GM12892 (cell line): ENCODE measurements around the gene GPR157.
A peak's percentile ranks its signal among the peaks of the same experiment; 100 is the strongest.
"Not testable (repeated sequence)": the region's sequence is repeated elsewhere in the genome, so short reads cannot be mapped to it uniquely, and the experiment has no call there.

ENCODE experiments used
- DNase-seq: peaks from one replicate; pipeline ENCODE4 v3.0.0; 2011; ENCODE audit not compliant: insufficient read length
- FAIRE-seq: peaks from 2 replicates; lab custom pipeline; 2011; peaks lifted over from hg19 to GRCh38; lab: Jason Lieb, UNC
- POLR2A ChIP-seq: IDR thresholded peaks from 2 replicates; pipeline ENCODE4 v1.6.1; 2011; ENCODE audit warnings: low read depth, low read length, control low read depth
- POLR2AphosphoS5 ChIP-seq: IDR thresholded peaks from 2 replicates; pipeline ENCODE4 v1.6.1; 2011; ENCODE audit warnings: low read depth, low read length, control low read depth
- TAF1 ChIP-seq: IDR thresholded peaks from 2 replicates; pipeline ENCODE4 v1.6.1; 2011; ENCODE audit warnings: low read depth, mild to moderate bottlenecking, control low read depth, low read length, borderline replicate concordance

GPR157 gene

DNA sequence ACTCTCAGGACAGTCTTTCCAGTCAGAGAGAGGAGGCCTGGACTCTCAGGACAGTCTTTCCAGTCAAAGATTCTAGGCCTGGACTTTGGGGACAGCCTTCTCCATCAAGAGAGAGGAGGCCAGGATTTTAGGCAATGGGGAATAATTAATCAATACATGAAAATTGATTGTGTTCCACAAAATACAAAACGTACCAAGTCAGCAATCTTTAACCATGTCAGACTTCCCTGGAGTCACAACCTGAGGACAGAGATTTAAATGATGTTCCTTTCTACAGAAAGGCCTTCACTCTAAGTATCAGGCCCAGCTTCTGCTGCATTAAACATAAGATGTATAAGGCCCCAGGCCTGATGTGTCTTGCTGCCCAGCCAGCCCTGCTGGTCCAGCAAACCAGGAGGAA is 27.0 kb upstream of the GPR157 start:
- TF ChIP-seq TAF1: no peak
- no peak for TF ChIP-seq POLR2A
- TF ChIP-seq POLR2AphosphoS5: no peak
- DNase-seq: no peak
- no peak for FAIRE-seq

DNA sequence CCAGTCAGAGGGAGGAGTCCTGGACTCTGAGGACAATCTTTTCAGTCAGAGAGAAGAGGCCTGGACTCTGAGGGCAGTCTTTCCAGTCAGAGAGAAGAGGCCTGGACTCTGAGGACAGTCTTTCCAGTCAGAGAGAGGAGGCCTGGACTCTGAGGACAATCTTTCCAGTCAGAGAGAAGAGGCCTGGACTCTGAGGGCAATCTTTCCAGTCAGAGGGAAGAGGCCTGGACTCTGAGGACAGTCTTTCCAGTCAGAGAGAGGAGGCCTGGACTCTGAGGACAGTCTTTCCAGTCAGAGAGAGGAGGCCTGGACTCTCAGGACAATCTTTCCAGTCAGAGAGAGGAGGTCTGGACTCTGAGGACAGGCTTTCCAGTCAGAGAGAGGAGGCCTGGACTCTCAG is 26.5 kb upstream of the GPR157 start:
- FAIRE-seq: not testable (repeated sequence)

DNA sequence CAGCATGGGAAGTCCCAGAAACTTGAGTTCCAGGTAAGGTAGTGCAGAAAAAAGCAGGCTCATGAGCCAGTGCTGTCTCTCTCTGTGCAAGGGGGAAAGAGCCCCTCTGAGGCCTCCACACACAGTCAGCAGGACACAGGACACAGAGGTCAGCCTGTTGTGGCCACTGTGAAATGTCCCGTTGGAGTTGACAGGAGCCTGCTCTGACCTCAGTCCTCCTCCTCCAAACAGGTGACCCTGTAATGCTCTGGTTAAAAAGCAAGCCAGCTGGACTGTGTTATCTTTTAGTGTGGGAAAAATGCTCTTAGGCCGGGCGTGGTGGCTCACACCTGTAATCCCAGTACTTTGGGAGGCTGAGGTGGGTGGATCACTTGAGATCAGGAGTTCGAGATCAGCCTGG is 24.2 kb upstream of the GPR157 start:
- DNase-seq: no peak
- TF ChIP-seq POLR2AphosphoS5 (no peak), POLR2A (no peak), TAF1 (no peak)
- FAIRE-seq: no peak

More for the DNA sequence above, 26.5 kb upstream of the GPR157 start:
- not testable (repeated sequence) for DNase-seq

DNA sequence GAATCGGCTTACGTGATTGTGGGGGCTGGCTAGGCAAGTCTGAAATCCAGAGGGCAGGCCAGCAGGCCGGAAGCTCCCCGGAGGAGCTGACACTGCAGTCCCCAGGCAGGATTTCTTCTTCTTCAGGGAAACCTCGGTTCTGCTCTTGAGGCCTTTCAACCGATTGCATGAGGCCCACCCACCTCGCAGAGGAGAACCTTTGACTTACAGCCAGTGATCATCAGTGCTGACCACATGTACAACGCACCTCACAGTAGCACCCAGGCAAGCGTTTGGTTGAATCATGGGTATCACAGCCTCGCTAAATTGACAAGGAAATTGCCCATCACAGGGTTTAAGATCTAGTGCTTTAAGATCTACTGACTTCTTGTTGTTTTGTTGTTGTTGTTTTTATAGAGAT is 23.6 kb upstream of the GPR157 start:
- FAIRE-seq (no peak), DNase-seq (no peak)
- TF ChIP-seq POLR2A (no peak), POLR2AphosphoS5 (no peak), TAF1 (no peak)

DNA sequence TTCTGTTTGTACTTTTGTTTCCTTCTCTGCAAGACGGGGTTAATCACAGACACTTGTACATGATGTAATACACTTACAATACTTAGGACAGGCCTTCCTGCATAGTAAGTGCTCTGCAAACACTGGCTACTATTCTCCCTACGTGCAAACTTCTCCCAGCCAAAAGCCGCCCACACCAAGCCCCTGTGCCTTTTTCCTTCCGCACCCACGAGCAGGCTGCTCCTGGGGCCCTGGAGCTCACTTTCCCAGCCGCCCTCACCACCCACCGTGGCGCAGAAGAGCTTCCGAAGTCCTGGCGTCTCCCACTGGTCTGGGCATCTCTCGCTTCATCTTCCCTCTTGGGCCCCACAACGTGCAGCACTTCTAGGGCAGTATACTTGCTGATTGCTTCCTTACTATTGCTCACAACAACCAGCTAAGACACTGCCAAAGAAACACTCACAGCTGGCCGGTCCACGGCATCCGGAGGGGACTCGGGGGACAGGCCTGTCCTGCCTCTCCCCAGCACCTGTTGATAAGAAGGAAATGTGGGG is 22.5 kb upstream of the GPR157 start:
- no peak for TF ChIP-seq TAF1
- DNase-seq (no peak), FAIRE-seq (no peak)

DNA sequence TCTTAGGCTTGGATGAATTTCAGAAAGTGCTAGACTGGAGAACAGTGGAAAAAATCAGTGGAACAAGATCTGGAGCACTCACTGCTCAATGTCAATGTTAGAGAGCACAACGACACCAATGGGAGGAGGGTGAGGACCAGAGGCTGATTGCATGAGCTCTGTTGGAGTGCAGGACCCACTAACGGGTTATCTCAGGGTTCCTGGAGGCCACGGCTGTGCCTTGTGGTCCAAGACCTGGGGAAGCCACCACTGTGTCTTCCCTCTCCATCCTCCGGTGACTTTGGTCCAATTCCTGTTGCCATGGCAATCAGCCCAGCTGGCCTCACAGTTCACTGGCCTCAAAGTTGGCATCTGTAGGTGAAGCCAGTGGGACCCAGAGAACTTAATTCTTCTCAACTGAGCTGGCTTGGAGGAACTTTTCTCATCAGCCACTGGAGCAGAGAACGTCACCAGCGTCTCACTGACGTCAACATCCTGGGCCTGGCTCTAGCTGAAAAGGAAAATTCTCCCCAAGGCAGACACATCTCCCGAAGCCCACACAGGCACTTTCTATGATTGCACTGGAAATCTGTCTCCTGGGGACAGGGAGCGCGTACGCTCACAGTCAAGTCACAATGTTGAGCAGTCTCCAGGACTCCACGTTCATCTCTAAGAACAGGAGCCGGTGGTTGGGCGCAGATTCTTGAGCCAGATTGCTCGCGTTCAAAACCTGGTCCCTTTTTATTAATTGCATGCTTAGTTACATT is 21.9 kb upstream of the GPR157 start:
- FAIRE-seq (no peak), DNase-seq (no peak)
- TF ChIP-seq POLR2A (no peak), POLR2AphosphoS5 (no peak), TAF1 (no peak)

DNA sequence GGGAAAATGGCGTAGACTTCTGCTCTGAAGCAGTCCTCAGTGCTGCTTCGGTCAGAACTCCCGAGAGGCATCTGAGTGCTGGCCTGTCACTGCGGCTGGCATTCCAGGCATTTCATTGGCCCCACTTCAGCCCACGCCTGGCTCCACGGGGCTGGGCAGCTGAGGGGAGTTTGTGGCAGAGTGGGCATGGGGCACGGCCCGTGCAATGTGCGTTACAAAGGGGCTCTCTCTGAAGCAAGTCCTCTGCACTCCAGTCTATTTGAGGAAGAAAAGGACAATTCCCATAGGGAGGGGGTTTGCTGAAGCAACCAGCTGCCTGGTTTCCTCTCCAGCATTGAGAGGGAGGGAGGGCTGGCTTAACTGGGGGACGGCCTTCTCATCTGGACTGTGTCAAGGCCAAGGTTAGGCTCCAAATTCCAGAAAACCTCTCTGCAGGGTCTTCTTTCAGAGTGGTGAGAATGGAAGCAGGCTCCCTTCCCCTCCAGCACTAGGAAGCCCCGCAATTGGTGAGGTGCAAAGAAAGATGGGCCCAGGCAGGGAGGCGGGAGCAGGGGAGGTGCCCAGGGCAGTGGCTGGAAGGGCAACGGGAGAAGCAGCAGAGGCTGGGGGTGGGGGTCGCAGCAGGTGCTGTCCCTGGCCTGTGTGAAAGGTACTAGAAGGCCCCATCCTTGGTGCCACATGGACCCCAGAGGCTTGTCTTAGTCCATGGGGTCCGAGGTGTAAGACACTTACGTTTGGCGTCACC is 21.1 kb upstream of the GPR157 start:
- FAIRE-seq (no peak), DNase-seq (no peak)
- TF ChIP-seq TAF1: no peak
- no peak for TF ChIP-seq POLR2AphosphoS5
- no peak for TF ChIP-seq POLR2A

DNA sequence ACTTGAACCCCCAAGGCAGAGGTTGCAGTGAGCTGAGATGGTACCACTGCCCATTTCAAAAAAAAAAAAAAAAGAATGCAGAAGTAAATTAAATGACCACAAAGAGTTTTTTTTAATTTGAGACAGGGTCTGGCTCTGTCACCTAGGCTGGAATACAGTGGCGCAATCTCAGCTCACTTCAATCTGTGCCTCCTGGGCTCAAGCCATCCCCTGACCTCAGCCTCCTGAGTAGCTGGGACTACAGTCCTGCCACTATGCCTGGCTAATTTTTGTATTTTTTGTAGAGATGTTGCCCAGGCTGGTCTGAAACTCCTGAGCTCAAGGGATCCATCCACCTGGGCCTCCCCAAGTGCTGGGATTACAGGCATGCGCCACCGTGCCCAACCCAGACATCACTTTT is 20.2 kb upstream of the GPR157 start:
- DNase-seq (no peak), FAIRE-seq (no peak)
- TF ChIP-seq POLR2A (no peak), POLR2AphosphoS5 (no peak), TAF1 (no peak)

DNA sequence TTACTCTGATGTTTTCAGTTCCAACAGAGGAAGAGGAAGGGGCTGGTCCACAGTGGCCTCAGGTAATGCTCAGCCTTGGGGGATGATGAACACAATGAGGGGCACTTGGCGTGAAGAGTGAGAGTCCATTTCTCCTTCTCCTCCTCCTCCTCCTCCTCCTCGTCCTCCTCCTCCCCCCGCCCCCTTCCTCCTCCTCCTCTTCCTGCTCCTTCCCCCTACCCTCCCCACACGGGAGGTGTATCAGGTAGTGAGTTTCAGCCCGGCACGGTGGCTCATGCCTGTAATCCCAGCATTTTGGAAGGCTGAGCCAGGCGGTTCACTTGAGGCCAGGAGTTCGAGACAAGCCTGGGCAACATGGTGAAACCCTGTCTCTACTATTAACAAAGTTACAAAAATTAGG is 17.3 kb upstream of the GPR157 start:
- TF ChIP-seq TAF1 (no peak), POLR2A (no peak), POLR2AphosphoS5 (no peak)
- DNase-seq: no peak
- FAIRE-seq: no peak

DNA sequence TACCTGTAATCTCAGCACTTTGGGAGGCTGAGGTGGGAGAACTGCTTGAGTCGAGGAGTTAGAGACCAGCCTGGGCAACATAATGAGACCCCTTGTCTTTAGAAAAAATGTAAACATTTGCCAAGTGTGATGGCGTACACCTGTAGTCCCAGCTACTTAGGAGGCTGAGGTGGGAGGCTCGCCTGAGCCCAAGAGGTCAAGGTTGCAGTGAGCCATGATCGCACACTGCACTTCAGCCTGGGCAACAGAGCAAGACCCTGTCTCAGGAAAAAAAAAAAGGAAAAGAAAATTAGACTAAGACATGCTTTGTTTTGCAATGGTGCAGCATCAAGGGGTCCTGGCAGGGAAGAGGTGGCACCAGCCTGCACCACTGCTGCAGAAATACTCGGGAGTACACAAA is 16.8 kb upstream of the GPR157 start:
- TF ChIP-seq POLR2AphosphoS5 (no peak), TAF1 (no peak), POLR2A (no peak)
- no peak for DNase-seq
- peak; percentile 70 for FAIRE-seq

DNA sequence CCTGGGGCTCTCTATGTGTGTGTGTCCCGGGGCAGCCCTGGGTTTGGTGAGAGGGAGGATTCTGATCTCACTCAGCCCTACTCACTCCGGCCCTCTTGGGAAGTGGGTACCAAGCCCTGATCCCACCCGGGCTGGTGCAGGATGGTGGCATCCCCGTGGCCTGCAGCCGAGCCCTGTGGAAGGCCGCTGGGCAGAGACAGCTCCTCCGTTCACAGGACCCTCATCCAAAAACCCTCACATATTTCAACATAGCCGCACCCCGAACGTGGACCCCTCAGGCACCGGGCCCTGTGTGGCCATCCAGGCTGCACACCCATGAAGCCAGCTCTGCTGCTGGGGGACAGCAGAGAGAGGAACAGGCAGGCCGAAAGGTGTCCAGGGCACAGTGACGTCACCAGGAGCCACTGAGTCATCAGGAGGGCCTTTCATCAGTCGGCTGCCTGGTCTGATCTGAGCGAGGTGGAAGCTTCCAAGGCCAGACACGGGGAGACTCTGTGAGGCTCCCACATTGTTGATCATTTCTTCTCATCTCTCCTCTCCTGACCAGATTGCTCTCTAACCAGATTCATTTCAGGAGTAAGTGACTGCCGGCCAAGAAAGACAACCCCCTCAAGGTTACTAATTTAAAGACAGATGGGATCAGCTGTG is 16.2 kb upstream of the GPR157 start:
- TF ChIP-seq TAF1: no peak
- TF ChIP-seq POLR2A: no peak
- no peak for TF ChIP-seq POLR2AphosphoS5
- no peak for DNase-seq
- FAIRE-seq: peak; percentile 33

DNA sequence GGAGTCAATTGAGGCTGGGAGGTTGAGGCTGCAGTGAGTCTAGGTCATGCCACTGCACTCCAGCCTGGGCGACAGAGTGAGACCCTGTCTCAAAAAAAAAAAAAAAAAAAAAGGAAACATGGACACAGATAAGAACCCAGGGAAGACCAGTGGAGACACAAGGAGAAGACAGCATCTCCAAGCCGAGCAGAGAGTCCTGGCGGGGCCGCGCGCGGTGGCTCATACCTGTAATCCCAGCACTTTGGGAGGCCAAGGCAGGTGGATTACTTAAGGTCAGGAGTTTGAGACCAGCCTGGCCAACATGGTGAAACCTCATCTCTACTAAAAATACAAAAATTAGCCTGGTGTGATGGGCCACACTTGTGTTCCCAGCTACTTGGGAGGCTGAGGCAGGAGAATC is 15.6 kb upstream of the GPR157 start:
- DNase-seq, FAIRE-seq: not testable (repeated sequence)
